Activated effector memory CD4-positive, alpha-beta T cell treated with Interleukin-2 at 50 U/mL for 16 hours (primary cell): ENCODE data around the gene STAT3.
A peak's percentile ranks its signal among the peaks of the same experiment; 100 is the strongest.
"Not testable (repeated sequence)": the region's sequence is repeated elsewhere in the genome, so short reads cannot be mapped to it uniquely, and the experiment has no call there.

Experiments
- DNase-seq: peaks from one replicate; pipeline ENCODE4 v3.0.0-alpha.2; 2020

Gene STAT3

GRCh38 chr17:42312285-42313130, 75.7 kb downstream of the STAT3 start:
- DNase-seq: peak; percentile 65

GRCh38 chr17:42312035-42312284, 76.3 kb downstream of the STAT3 start:
- DNase-seq: no peak

GRCh38 chr17:42311240-42312034, 76.8 kb downstream of the STAT3 start:
- no peak for DNase-seq

GRCh38 chr17:42310787-42311215, 77.4 kb downstream of the STAT3 start:
- DNase-seq: no peak

GRCh38 chr17:42309986-42310786, 78.1 kb downstream of the STAT3 start:
- DNase-seq: no peak

GRCh38 chr17:42309142-42309541, 79.1 kb downstream of the STAT3 start:
- no peak for DNase-seq

- DNase-seq: no peak
Measured at GRCh38 chr17:42308446-42308845, 79.8 kb downstream of the STAT3 start.

GRCh38 chr17:42307362-42307927, 80.8 kb downstream of the STAT3 start:
- no peak for DNase-seq

GRCh38 chr17:42306385-42306667, 81.9 kb downstream of the STAT3 start:
- no peak for DNase-seq

- DNase-seq: no peak
Measured at GRCh38 chr17:42305543-42306384, 82.5 kb downstream of the STAT3 start.

- DNase-seq: not testable (repeated sequence)
Measured at GRCh38 chr17:42305031-42305330, 83.3 kb downstream of the STAT3 start.

GRCh38 chr17:42304187-42305030, 83.8 kb downstream of the STAT3 start:
- DNase-seq: no peak

- DNase-seq: no peak
Measured at GRCh38 chr17:42303694-42304093, 84.5 kb downstream of the STAT3 start.

GRCh38 chr17:42301022-42301421, 87.2 kb downstream of the STAT3 start:
- DNase-seq: no peak

GRCh38 chr17:42299913-42300312, 88.3 kb downstream of the STAT3 start:
- DNase-seq: not testable (repeated sequence)

GRCh38 chr17:42299361-42299760, 88.9 kb downstream of the STAT3 start:
- not testable (repeated sequence) for DNase-seq

GRCh38 chr17:42297775-42298174, 90.5 kb downstream of the STAT3 start:
- not testable (repeated sequence) for DNase-seq

GRCh38 chr17:42296012-42296411, 92.2 kb downstream of the STAT3 start:
- no peak for DNase-seq

GRCh38 chr17:42294469-42295398, 93.5 kb downstream of the STAT3 start:
- no peak for DNase-seq

GRCh38 chr17:42291129-42291528, 97.1 kb downstream of the STAT3 start:
- no peak for DNase-seq
